HG03457 (cell line): ENCODE results near the gene CNPY3.

ENCODE experiments used
- ATAC-seq: cut with Tn5 transposase; IDR thresholded peaks from one replicate; pipeline ENCODE4 v1.9.1; 2021; ENCODE audit warnings: moderate number of reproducible peaks; ENCODE audit not compliant: unreplicated experiment

The CNPY3 gene

GRCh38 chr6:42958125-42958524, 28.8 kb downstream of the CNPY3 start:
- ATAC-seq: no peak

- ATAC-seq: no peak
Observed at GRCh38 chr6:42959917-42960242, 30.6 kb downstream of the CNPY3 start.

GRCh38 chr6:42960243-42961019, 31.2 kb downstream of the CNPY3 start, which contains the start of gene GNMT:
GNMT (plus strand) TSS chr6:42960754; CDS start chr6:42960768, 14 bp downstream.
- ATAC-seq: no peak

DNA sequence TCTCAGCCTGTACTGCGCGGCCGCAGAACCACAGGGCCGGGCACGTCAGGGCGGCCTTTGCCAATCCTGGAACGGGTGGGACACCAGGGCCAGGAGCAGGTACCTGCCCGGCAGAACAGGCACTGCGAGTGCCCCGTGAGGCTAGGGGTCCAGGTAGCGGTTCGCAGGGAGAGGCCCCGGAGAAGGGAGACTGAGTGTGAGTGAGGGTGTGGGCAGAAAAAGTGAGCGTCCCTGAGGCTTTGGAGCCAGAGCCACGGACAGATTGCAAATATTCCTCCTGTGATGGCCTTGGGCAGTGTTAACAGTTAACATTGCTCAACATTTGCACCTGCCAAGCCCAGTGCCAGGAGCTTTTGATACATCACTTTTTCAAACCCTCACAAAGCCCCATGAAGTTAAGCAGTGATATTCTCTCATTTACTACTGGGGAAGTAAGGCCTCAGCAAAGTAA, 31.8 kb downstream of the CNPY3 start:
- ATAC-seq: no peak

- no peak for ATAC-seq
Observed at GRCh38 chr6:42962096-42962495, 32.8 kb downstream of the CNPY3 start.

GRCh38 chr6:42962502-42963178, 33.4 kb downstream of the CNPY3 start:
- ATAC-seq: no peak

DNA sequence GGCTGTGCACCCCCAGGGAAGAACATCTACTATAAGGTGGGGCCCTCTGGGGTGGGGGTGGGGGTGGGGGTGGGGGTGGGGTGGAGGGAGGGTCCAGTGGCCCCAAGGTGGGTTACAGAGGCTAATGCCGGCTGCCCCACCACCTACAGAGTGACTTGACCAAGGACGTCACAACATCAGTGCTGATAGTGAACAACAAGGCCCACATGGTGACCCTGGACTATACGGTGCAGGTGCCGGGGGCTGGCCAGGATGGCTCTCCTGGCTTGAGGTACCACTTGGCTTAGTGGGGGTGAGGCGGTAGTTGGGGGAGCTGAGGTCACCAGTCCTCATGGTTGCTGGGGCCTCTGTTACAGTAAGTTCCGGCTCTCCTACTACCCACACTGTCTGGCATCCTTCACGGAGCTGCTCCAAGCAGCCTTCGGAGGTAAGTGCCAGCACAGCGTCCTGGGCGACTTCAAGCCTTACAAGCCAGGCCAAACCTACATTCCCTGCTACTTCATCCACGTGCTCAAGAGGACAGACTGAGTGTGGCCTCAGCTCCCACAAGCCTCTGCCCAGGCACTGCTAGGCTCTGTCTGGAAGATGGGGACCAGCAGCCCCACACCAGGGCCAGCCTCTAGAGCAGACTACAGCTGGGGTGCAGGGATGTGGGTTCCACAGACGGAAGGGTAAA, 34.0 kb downstream of the CNPY3 start:
- ATAC-seq: no peak

GRCh38 chr6:42963855-42964605, 34.8 kb downstream of the CNPY3 start:
- no peak for ATAC-seq

DNA sequence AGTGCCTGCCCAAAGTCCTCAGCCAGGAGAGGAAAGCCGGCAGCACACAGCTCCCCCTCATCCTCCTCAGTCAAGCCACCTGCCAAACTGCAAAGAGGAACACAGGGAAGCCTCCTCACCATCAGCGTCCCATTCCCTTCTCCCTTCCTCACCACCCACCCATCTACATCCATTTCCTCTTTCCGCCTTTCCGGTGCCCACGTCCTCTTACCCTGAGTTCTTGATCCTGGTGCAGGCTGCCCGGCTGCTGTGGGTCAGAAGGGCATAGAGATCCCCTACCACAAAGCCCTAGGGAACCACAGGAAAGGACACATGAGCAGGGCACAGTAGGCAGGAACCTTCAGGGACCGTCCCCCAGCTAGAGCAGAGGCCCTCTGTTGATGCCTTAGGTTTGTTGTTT, 37.3 kb downstream of the CNPY3 start:
- no peak for ATAC-seq

DNA sequence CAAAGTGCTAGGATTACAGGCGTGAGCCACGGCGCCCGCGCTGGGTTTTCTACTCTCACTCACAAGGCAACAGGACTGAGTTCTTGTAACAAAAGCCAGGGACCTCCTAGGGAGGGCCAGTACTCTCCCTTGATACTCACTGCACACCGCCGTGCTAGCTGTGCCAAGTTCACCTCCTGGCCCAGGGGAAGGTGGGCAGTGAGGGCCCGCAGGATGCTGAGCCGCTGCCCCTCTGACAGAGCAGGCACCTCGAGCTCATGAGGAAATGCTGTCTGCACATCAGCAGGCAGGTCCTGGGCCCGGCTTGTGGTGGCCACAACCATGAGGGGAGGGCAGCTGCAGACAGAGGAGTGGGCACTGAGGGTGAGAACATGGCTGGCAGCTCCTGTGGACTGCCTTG, 37.9 kb downstream of the CNPY3 start:
- ATAC-seq: no peak

DNA sequence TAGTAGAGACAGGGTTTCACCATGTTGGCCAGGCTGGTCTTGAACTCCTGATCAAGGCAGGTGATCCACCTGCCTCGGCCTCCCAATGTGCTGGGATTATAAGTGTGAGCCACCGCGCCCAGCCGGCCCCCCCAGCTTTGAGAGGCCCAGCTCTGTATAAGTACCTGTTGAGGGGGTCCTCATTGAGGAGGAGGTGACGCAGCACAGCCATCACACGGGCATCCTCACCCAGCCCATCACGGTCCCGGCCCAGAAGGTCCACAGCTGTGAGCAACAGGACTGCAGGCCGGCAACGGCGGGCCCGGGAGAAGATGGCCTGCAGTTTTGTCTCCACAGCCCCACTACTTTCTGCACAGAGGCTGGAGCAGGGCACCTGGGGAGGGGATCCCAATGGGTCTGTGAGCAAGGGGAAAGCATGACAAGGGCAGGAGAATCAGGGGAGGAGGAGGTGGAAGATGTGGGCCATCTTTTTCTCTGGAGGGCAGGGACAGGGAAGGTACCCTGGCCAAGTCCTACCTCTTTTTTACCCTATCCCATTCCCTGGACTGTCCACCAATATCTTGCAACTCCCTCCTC, 38.9 kb downstream of the CNPY3 start:
- no peak for ATAC-seq

- no peak for ATAC-seq
Observed at GRCh38 chr6:42968783-42969182, 39.5 kb downstream of the CNPY3 start.

GRCh38 chr6:42969431-42969830, 40.2 kb downstream of the CNPY3 start:
- ATAC-seq: no peak

GRCh38 chr6:42969934-42970333, 40.7 kb downstream of the CNPY3 start:
- ATAC-seq: no peak

GRCh38 chr6:42970871-42971612, 41.8 kb downstream of the CNPY3 start:
- no peak for ATAC-seq

DNA sequence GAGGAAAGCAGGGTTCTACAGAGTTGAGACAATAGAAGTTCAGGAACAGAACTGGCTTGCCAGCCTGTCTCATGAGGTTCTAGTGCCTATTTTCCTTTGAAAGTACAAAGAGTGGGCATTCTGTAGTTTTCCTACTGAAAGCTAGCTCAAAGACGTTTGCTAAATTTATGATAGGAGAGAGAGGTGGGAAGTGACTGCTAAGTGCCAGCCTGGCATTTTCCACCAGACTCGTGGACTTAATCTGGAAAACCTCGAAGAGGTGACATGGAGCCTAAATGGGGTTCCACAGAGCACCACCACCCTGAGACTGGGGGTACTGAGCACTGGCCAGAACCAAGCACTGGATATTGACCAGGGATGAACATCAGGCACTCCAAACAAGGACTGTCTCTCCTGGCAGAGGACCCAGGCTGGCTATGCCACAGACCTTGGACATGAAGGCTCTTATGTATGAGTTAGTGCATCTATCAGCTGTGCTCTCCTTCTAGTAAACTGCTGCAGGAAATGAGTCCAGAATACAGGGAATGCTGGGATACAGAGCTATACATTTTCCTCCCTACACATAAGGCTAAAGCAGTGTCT, 42.6 kb downstream of the CNPY3 start:
- no peak for ATAC-seq

DNA sequence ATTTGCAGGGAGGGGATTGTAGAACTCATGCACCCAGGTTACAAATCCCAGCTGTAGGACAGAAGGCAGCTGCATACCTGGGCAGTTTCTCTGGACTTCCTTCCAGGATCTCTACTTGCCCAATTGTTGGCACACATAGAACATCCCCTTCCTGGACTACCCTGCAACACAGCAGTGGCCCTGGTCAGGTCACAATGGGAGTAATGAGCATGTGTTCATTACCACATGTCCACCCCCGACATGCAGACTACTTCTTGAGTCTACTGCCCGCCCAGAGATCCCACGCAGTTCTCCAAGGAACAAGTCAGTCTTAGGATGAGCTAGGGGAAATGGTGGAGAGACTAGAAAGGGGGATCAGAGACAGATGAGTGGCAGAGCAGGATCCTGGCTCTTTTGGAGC, 44.6 kb downstream of the CNPY3 start:
- no peak for ATAC-seq

DNA sequence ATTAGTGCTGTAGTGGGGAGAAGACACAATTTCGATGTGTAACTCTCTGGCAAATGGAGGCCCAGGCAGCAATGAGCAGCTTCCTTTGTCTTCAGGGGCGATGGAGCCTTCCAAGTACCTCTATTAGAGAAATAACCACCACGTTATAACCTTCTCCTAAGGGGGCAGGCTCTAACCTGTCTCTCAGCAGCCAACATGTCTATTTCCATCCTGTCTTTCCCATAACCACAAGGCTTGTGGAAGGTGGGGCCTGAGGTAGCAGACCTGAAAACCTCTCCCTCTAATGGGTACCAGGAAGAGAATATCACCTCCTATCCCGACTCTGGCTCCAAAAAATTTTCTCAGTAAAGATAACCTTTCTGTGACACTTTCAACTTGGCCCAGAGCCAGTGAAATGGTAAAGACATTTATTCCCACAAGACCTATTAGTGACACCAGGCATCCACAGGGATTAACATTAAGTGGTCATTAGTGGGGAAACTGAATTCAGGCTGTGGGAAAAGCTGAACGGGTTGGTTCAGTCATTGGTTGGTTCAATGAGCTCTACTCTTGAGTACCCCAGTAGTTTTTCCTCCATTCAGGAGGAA, 45.7 kb downstream of the CNPY3 start:
- no peak for ATAC-seq

DNA sequence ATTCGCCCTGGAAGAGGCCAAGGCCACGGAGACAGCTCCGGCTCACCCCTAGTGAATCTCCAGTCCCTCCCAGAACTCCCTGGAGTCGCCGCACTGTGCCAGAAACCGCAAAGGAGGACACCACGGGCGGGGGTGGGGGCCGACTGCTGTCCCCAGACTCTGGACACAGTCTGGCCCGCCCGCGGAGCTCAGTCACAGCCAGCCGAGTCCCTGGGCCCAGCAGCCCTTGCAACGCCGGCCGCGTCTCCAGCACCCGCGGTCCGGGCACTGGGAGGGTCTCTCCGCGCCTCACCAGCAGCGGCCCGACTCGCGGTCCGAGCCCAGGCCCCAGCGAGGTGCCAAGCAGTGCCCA, 49.2 kb downstream of the CNPY3 start:
- no peak for ATAC-seq
